A172 (cell line): Measurements from ENCODE around the gene NEGR1. TPM values are rescaled to one million over a fixed set of nuclear protein-coding genes. Genes with fewer than 3 reads are reported as not detected.

Experiments used
- DNase-seq: peaks from one replicate; pipeline ENCODE4 v3.0.0-alpha.2; 2015; ENCODE audit warnings: low spot score
- total RNA-seq: library from RNA; depleted of rRNA; stranded (reverse); fragments of >200 nt; shearing (Covaris generic); gene quantifications from 2 replicates; pipeline ENCODE4 v1.2.3, GENCODE V29; 2014

The NEGR1 gene
- total RNA-seq, 1 experiment from 2014 or later, result 0.03 TPM

DNA sequence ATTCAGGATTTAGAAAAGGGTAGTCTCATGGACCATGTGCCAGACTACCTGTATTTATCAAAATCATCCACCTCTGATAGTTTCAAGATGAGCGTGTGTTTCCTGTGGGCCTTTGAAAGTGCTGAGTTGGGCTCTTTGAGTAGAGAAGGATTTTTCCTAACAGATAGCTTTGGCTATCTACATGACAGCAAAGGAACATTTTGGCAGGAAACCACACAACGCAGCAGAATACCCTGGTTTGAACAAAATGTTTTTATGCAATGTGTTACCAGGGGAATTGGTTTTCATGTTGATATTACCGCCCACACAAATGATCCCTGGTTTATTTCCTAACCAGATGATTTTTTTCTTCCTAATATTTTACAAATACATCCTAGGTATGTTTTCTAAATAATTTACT, 431.4 kb downstream of the NEGR1 start:
- DNase-seq, result no peak

DNA sequence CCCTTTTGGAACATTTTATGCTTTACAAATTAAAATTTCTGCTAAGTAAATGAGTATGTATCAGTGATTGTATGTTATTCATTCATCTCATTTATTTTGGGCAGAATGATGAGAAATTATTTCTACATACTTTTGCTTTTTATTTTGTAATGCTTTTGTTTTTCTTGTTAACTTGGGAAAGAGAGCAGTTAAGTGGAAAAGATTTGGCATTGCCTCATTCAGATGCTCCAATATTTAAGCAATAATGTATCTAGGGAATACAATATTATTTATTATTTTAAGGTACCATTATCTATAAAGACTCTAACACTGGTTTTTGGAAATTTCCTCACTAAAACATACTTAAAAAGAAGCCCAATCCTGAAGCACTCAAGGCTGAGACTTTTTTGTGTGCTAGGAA, 431.8 kb downstream of the NEGR1 start:
- DNase-seq, result no peak

DNA sequence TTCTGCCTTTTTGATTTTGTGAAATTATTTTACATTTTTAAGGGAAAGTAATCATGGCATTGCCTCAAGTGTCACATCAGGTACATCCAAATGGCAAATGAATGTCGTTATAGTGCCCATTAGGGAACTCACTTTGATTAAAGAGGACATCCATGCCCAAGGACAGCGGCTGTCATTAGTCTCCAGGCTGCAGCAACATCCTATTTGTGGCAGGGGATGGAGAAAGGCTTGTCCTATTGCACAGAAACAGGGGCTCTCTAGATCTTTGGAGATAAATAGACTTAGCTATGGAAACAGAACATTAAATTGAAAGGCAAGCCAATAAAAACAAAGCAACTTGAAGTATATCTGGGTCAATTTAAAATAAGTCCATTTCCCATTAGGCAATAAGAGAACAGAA, 439.3 kb downstream of the NEGR1 start:
- no peak for DNase-seq

DNA sequence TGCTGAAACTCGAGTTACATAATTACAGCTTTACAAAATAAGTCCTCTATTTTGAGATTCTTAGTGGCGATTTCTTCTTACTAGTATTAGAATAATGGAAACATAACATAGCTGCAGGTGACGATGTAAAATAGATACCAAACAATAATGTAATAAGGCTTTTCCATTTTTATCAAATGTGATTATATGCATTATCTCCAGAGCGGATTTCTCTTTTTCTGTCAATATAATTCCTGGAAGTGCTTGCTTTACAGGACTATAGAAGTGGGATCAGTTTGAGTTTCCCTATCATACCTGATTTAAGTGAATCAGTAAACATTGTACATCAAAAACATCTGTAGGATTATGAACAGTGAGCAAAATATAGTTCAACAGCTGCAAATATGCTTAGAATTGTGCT, 442.5 kb downstream of the NEGR1 start:
- DNase-seq, result no peak

DNA sequence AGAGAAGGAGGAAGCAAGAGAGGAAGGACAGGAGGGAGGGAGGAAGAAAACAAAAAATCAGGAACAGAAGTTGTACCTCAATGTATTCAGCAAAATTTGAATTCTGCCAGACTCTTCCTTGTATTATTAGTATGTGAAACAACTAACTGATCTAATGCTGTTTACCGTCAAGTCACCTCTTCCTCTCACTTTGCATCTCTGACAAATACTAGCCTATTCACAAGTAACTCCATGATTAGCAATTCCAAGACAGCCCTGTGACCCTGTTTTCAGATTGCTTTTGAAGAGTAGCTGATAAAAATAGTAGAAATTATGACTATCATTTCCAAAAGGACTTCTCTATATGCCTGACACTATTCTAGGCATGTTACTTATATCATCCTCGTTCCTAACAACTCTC, 445.4 kb downstream of the NEGR1 start:
- DNase-seq, result no peak

DNA sequence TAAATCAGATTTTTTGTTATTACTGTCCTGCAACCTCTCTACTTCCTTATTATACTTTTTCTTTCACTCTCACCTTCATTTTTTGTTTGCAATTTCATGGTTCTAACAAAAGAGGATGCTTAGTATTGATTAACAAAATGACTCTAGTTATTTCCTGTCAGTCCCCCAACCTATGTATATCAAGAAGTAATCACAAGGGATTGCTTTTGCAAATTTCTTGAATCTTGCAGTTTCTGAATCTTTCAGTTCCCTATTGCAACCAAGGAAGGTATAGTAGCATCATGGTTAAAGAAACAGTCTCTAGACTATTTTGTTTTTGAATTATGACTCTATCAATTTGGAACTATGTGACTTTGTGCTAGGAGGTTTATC, 446.9 kb downstream of the NEGR1 start:
- no peak for DNase-seq

DNA sequence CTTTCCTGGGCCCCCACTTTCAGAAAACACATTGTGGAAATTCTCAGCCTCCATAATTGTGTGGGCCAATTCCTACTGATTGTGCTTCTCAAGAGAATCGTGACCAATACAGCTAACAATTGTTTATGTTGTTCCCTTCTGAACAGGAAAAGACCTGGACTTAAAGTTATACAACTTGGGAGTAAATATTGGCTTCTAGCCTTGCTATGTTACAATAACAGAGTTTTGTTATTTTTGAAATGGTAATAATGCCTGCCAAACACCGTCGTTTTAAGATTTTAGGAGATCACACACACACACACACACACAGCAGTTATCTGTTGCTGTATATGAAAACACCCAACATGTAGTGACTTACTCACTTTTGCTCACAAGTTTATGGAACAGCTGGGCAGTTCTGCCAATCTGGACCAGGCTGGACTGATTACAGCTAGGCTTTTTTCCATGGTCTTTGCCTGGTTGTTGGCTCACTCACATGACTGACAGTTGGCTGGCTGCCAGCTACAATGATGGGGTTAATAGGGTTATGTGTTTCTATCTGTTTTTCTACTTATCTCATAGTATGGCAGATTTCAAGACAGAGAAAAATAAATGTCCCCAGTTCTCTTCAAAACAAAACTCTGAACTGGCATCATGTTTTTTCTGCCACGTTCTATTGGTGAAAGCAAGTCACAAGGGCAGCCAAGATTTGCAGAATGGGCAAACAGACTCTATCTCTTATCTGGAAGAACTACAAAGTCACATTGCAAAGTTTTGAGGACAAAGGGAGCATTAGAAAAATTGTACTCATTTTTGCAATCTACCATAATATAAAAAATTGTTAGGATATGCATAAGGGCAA, 447.5 kb downstream of the NEGR1 start:
- no peak for DNase-seq

DNA sequence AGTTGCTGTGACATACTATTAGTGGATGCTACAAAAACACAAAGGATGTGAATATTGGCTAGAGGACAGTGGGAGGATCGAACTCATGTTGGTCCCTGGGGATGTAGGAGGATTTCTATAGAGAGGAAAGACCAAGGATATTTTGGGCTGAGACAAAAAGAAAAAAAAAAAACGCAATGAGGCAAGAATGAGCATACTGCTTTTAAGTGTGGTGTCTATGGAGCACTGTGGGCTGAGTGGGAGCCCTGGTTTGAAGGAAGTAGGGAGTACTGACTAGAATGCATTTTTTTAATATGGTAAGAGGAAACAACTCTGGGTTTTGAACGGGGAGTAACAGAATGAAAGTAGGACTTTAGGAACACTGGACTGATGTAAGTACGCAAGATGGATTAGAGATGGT, 450.7 kb downstream of the NEGR1 start:
- no peak for DNase-seq

DNA sequence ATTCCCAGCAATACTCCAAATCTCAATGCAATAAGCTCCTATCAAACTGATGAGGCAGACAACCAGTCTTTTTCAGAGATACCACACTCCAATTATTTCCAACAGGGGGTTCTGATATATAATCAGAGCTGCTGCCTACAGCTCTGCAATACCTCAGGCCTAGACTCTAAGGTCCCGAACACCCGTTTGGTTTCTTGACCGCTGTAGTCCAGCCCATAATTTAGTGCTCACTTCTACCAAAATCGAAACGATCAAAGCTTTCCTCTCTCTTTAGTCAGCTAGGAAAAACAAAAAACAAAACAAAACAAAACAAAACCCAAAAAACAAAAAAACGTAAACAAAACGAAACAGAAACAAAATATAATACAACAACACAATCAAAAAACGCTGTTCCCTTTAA, 453.0 kb downstream of the NEGR1 start:
- no peak for DNase-seq

DNA sequence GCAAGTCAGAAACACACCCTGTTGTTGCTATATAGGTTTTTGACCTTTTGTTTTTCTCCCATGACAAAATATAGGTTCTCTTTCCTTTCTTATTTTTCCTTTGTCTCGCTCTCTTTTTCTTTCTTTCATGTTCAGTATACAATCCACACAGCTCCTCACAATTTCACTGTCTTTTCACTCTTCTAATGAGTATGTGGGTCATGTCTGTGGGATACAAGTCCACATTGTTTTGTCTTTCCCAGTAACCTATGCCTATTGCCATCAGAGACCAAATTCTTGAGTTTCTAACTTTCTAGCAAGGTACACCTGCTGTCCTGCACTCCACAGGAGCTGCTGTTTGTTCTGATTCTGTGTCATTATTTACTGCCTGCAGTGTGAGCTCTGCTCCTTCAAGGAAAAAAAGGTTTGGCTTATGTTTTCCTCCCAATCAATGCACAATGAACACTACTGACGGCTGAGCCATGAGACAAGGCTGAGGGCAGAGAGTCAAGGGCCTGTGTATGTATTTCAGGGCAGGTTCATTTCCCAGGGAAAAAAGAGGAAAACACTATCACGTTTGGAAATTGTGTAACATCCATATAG, 453.8 kb downstream of the NEGR1 start:
- DNase-seq, result no peak

DNA sequence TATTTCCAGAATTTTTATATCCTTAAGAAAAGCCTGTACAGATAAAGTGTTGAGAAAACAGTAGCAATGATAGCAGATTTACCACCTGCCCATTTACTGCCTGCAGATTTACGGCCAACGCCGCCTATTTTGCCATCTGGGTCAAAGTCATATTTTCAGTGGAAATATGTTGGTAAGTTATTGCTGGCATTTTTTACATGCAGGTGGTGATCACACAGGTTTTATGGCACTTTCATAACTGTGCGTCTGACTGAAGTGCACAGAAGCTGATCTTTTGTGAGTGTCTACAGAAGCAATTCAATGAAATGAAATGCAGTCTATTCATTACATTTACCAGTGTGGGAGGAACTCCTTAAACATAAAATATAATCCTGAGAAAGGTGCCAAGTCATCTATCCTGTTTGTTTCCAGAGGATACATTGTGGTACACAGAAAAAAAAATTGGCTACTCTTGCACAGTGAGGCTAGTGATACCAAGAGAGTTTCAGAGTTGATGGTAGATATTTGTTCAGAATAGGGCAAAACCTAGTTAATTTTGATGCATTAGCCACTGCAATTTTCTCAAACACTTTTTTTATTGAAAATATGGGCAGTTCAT, 458.5 kb downstream of the NEGR1 start:
- DNase-seq, result no peak

DNA sequence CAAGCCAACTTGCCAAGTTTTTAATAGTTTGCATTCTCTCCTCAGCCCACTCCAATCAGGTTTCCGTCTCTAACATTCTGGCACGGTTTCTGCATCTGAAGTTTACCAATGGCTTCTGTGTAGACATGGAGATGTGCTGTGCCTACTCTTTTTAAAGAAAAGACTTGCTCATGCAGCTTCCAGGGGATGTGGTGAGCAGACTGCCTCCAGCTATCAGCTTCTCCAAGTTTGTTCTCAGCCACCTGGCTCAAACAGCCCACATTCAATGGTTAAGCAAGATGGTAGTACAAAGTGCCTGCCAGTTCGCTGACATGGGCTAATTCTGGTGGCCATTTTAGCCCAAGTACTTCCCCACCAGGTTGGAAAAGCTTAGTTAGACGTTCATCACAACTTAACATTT, 465.3 kb downstream of the NEGR1 start:
- no peak for DNase-seq

DNA sequence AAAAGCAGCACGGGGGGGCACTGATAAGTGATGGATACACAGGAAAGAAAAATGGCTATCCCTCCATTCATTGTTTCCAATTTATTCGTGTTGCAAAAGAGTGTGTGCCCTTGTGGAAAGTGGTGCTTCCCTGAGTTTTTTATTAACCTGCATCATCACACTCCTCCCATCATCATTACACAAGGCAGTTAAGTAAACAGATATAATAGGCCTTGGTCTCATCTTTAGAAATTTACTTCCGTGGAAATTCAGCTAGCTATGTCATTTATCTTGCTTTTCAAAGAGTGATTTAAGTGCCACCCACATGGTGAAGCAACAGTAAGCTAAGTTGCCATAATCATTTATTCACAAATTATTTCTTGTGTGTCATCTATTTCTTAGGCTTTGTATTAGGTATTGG, 473.3 kb downstream of the NEGR1 start:
- no peak for DNase-seq

DNA sequence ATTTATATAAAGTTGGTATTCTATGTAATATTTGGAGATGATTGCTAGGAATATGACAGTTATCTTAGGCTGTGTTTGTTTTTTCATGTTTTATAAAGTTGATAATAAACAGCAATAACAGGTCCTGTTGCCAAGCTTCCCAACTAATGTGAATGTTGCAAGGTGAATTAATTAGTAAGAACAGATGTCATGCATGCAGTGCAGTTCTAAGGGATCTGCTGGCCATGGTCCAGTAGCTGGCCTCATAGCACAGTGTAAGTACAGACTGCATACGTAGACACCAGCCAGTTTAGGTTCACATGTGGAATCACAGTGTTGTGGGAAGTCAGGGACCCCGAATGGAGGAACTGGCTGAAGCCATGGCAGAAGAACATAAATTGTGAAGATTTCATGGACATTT, 478.2 kb downstream of the NEGR1 start:
- DNase-seq, result no peak

DNA sequence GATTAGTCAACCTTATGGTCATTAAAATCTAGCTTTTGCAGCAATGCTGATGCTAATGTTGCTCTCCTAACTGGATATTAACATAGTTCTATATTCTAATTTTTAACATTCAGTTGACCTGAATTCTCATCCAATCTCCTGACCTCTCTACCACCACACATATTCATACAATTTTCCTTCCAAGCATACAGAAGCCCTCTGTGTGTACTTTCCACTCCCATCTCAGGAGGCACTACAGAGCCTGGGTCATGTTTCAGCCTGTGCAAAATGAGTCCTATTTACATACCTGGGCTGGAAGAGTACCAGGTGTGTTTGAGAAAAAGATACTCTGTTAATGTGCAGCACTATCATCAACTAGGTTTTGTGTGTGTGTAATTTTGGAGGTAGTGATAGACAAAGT, 486.3 kb downstream of the NEGR1 start:
- DNase-seq, result no peak

DNA sequence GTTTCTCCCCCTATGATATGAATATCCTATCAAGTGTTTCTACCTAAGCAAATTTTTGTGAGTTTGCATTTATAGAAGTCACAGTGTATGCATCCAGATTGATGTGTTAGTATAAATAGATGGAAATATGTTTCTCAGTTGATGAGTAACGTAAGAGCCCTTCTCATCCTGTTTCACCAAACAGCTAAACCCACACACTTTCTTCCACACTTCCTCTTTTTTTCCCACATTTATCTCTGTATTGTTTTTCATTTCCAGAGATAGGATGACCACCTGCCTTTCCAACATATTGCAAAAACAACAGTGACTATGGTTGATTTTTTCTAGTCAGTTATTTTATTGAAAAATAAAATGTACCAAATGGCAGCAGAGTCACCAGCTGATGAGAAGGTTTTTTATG, 490.1 kb downstream of the NEGR1 start:
- no peak for DNase-seq

DNA sequence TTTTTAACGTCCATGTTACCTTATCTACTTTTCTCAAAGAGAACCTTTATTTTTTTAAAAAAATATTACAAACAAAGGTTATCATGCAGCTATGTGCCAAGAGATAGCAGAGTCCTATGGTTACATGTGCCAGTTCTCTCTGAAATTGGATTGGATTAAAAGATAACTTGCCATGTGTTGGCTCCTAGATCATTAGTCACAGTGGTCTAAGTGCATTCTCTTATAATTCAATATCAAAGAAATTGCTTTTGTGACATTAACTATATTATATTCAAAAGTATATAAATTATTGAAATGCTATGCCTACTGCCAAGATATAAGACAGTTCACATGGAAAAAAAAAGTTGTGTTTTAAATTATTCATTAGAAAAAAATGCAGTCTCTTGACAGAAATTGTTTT, 494.2 kb downstream of the NEGR1 start:
- no peak for DNase-seq

DNA sequence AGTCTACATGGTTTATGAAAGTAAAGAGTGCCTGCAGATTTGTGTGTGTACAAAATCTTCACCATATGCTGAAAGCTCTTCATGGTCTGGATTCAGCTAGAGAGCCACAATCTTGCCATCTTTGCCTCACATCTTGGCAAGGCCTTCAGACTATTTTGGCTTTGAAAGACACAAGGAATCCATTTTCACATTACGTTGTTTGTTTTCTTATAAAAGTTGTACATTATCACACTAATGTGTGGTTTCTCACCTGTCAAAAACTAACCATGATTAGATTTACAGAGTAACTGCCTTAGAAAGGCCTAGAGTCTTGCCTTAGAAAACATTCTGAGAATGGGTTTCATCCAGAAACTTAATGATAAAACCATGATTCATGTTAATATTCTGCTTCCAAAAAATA, 494.6 kb downstream of the NEGR1 start:
- DNase-seq, result no peak

DNA sequence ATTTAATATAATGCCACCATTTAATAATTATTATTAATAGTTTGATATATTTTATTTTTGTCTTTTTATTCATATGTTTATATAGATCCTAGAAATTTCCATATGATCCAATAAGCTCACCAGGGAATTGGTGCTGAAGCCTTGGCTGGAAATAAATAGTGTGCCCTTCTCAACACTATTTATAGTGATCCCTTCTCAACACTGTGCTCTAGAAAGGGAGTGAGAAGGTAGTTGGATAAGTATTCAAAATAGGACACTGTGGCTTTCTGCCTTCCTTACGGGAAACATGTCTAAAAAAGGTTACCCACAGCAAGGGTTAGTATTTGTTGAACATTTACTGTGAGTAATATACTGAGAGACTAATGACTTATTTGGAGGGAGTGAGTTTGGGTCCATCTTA, 496.1 kb downstream of the NEGR1 start:
- no peak for DNase-seq

DNA sequence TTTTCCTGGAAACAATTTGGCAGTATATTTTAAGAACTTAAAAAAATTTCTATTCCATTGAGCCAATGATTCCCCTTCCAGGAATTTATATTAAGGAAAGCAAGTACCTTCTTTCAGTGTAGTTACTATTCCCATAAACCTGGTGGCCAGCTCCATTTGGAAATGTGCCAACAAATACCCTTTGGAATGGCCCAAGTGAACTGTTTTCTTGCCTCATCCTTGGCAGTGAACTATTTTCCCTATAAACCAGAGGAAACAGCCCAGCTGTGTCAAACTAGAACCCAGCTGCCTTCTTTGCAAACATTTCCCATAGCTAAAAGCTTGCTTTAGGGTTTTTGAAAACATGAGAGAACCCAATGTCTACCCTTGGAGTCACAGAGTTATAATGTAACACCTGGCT, 496.9 kb downstream of the NEGR1 start:
- DNase-seq, result no peak

DNA sequence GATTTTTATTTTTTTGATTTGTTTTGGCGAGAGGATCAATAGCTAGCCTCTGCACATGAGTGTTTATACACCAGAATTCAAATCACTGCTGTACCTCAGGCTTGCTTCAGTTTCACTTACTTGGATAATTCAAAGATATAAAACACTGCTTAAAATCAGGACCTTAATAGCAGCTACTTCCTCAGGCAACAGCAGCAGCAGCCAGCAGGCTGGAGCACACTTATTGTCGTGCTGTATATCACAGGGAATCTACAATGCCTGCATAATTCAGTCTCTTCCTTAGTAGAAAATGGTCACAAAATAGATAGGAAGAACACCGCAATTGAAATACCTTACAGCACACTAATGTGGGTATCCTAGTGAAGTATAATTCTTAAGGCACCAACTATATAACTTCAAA, 497.3 kb downstream of the NEGR1 start:
- no peak for DNase-seq

DNA sequence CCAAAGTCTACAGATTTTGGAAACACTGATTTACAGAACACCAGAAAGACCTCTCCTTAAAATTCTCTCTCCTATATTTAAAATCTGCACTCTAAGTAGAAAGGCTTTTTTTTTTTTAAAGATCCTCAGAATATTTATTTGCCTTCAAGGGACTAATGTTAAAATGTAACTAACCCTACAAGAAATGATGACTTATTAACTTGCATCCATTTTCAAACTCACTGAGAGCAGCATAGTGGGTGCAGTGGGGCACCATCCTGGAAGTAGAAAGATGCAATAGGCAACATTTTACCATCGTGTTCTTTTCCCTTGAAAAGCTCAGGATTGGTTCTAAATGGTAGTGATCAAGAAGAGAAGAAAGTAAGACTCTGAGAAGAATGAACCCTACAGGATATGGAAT, 498.1 kb downstream of the NEGR1 start:
- no peak for DNase-seq

DNA sequence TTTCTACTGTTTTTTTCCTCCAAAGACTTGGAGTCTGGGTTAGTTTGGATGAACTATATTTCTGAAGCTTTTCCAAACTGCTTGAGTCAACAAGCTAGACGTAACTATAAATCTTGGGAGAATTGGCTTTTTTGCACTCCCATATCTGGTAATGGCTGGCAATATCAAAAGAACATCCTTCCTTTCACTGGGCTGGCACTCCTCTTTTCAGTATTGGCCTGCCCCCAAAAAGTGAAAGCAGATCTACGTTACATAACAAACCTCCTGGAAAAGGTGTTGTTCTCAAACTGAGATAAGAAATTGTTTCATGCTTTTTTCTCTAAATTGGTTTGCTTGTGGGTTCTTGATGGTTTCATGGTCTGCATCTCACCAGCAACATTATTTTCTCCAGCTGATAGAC, 499.3 kb downstream of the NEGR1 start:
- DNase-seq, result no peak

DNA sequence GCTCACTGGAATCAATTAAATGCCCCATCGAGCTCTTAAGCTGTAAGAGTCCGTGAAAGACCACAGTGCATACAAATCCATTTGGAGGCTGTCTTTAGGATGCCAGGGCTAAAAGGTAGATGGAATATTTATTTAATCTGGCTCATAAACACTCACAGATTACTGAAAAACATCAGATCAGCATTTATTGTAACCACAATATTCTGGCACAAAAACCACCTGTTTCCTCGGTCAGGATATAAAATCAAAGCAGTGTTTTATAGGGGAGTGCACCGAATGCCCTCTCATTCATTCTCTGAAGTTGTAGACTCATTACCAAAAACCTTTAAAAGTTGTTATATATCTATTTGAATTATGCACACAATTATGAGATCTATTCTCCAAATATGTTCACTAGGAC, 500.9 kb downstream of the NEGR1 start:
- no peak for DNase-seq
